Iris pigment epithelial cell (primary cell): ENCODE data around the gene MYH8.

Experiments used
- DNase-seq: peaks from one replicate; pipeline ENCODE4 v3.0.0-alpha.2; 2011; ENCODE audit warnings: low read depth

Gene MYH8

DNA sequence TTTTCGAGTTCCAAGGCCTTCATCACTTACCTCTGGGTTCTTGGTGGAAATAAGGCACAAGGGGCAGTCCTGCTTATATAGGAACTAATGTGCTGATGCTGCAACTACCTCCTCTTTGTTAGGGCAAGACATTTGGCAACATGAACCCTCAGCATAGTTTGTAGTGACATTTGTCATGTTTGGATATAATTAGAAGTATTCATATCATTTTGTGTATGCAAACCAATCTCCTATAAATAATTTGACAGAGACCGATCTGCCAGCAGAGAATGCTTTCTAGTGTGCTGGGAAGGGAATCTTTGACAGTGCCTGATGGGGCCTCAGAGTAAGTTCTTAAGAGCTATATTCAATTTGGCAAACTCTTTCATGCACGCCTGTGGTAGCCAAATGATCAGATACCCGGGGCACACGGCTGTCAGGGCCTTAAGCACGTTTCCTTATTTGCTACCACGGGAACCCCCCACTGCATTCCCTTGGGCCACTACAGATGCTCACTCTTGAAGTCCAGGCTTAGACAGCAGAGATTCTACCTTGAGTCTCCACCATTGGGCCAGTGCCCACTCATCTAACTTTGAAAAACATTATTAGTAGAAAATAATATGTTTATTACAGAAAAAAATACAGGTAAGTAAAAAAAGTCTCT is at the start of gene MYH8:
TSS of gene MYH8 (minus strand) at position 51 of the 643 bp plus-strand sequence. CDS start 1,723 bp downstream, outside the sequence.
- DNase-seq, result no peak

DNA sequence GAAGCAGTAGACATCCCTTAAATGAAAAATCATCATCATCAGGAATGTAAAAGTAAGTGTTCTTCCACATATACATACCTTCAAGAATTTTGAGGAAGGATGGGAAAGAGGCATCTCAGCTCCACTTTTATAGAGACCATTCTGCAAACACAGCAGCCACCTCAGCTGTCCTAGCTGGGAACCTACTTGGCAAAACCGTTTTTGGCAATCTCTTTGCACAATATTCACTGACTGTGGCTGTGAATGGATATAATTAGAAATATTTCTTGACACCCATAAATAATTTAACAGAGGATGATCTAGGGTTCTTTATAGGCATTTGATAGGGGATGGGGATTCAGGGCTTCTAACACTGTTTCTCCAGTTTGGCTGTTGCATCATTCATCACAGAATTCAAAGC is 47.7 kb upstream of the MYH8 start, which contains the start of gene MYH4:
TSS of gene MYH4 (minus strand) at position 101 of the 400 bp plus-strand sequence. CDS start 2,814 bp downstream, outside the sequence.
- no peak for DNase-seq

DNA sequence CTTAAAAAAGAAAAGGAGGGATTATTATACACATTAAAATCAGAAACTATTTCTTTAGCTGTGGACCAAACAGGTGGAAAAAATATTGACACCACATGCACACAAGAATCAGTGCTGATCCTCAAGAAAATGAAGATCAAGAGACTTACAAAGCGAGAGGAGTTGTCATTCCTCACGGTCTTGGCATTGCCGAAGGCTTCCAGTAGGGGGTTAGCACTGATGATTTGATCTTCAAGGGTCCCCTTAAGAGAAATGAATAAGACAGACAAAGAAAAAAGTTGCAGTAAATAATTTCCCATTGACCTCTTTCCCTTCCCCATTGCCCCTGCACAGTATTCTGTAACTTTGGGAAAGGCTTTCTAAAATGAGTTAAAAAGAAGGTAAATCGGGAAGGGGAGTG is 41.7 kb upstream of the MYH8 start:
- DNase-seq, result no peak

- DNase-seq, result no peak
Measured at GRCh38 chr17:10460062-10460461, 38.3 kb upstream of the MYH8 start.

DNA sequence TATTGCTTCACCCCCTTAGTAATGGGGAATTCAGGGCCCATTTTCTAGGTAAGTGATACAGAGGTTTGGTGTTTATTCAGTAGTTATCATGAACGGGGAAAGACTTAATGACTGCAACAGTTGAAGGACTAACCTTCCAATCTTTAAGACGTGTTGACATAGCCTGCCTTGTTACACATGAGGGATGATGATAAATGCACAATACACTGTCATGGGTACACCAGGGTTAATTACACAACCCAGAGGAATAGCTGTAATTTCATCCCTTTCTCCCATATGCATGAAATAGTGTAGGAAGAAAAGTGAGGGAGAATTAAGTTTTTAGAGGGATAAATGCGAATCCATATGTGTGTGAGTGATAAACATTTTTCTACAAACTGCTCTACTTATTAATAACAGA is 37.0 kb upstream of the MYH8 start:
- DNase-seq, result no peak

DNA sequence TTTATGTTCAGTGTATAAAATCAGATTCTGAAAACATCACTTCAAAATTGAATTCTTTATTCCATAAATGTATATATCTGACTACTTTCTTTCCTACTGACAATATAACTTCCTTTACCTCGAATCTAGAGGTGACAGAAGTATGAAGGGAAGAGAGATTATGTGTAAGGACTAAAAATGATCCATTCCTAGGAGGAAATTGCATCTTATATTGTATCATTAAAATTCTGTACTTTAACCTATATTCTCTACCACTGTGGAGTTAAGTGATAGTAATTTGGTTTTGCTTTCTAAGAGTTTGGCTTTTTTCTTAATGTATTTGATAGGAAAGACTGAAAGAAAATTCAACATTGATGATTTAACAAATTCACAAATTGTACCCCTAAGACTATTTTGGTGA is 36.2 kb upstream of the MYH8 start:
- DNase-seq, result no peak

GRCh38 chr17:10447026-10447931 is 25.5 kb upstream of the MYH8 start:
- DNase-seq, result no peak

DNA sequence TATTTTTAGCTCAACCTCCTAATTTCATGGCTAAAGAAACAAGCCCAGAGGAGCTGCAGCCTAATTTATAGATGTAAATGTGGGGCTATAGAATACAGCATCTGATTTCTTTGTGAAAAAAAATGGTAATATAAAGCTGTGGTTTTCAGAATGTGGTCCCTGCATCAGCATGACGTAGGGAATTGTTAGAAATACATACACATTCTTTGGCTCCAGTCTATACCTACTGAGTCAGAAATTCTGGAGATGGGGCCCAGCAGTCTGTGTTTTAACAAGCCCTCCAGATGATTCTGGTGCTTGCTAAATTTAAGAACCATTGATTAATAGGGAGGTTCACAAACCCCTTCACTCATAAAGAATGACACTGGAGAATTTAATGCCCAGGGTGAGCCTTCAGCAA is 18.1 kb upstream of the MYH8 start:
- no peak for DNase-seq

DNA sequence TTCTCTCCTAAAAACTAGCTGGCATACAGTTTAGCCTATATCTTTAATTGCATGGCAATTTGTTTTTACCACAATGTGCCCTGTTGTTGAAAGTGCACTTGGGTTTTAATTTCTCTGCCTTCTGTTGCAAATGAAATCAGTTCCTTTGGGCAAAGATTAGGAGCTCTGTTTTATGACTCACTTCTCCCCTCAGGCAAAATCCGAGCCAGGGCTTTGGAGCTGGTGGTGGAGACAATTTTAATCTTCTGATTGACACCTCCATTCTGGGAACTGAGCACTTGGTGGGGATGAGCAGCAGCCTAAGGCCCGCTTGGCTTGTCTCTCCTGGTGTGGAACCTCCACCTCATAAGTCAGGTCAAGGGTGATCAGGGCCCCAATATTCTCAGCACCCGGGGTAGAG is 13.3 kb upstream of the MYH8 start:
- no peak for DNase-seq

DNA sequence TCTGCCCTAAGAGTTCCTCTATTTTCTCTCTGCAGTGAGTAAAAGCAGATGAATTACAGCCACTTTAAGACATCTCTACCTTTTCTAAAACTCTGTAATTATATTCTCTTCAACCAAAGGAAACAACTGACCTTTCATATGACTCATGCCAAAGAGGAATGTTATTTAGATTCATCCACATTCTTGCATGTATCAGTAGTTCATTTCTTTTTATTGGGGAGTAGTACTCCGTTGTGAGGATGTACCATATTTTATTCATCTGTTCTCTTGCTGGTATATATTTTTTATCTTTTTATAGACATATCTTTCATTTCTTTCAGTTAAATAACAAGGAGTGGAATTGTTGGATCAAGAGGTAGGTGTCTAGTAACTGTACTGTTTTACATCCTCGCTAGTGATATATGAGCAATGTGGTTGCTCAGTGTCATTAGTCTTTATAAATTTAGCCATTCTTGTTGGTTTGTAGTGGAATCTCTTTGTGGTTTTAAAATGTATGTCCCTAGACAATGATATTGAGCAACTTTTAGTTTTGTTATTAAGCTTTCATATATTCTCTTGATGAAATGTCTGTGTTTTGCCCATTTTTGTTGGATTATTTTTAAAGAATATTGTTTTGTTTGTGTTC is 7.8 kb upstream of the MYH8 start:
- no peak for DNase-seq

DNA sequence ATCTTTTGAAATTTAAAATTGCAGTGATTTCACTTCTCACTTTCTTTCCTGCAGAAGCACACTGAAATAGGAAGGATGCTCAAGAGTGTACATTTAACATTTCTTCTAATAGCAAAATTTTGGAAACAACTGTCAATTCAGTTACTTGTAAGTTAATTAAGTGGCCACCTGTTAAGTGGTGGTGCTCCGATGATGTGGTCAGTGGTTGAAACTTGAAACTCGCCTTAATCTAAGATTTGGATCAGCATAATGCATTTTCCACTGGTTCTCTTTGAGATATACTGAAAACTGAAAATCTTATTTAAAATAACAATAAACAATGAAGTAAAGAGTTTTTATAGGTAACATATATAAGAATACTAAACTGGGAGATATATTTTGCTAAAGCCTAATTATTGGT is 7.0 kb upstream of the MYH8 start:
- DNase-seq, result no peak

GRCh38 chr17:10421211-10421610 is 539 bp downstream of the MYH8 start:
- no peak for DNase-seq

DNA sequence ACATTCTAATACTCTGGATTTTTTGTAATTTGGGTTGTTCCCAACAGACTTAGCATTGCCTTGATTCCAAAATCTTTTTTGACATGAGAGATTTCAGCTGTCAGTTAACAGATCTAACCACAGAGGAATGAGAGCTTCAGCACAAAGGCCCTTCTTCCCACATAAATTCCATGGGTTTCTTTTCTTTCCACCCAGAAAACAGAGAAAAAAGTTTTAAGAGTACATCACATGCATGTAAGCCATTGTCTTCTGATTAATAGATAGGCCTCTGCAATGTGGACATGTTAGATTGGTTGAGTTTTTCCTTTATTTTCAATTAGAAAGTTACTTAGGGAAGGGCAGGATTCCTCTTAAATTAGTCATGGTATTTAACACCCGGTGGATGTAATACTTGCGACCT is 939 bp downstream of the MYH8 start:
- no peak for DNase-seq

DNA sequence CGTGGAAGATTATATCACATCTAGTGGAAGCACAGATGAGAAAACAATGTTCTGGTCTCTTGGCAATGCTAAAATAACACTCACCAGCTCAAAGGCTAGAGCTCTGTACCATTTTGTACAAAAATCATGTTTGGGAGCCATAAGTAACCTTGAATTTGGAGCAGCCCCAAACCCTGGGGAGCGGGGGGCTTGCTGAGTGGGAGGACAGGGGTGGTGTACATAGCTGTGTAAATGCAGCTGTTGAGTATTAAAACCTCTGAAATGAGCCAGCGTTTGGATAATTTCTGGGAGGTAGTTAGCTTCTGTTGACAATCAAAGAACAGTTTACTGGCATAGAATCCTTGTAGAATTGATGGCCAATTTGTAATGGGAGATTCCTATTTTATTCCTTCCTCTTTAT is 4.3 kb downstream of the MYH8 start:
- DNase-seq, result no peak

DNA sequence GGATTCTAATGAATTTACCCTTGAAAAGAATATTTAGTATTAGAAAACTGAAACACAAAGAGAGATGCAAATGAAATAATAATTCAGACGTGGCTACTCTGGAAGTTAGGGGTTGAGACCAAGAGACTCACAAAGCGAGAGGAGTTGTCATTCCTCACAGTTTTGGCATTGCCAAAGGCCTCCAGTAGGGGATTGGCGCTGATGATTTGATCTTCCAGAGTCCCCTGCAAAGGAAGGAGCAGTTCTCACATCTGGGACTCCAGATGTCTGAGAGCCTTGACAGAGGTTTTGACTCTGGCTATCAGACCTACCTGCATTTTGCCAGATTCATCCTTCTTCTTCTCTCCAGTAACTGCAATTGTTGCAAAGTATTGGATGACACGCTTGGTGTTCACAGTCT is 6.6 kb downstream of the MYH8 start:
- DNase-seq, result no peak

DNA sequence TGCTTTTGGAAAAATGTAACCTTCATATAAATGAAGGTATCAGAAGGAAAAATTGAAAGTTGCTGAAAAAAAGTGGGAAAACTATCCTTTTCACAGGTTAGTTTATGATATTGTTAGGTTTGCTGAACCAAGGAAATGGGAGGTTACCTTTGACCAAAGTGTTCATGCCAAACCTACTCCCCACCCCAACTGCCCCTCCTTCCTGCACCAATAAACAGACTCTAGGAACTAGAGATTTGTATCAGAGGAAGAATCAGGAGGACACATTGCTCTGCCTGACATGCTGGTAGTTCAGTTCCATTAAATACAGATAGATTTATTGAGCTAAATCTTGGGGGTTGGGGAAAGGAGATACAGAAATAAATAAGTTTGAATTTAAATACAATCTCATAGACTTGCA is 18.2 kb downstream of the MYH8 start:
- DNase-seq, result no peak

- no peak for DNase-seq
Measured at GRCh38 chr17:10398352-10398751, 23.4 kb downstream of the MYH8 start.

DNA sequence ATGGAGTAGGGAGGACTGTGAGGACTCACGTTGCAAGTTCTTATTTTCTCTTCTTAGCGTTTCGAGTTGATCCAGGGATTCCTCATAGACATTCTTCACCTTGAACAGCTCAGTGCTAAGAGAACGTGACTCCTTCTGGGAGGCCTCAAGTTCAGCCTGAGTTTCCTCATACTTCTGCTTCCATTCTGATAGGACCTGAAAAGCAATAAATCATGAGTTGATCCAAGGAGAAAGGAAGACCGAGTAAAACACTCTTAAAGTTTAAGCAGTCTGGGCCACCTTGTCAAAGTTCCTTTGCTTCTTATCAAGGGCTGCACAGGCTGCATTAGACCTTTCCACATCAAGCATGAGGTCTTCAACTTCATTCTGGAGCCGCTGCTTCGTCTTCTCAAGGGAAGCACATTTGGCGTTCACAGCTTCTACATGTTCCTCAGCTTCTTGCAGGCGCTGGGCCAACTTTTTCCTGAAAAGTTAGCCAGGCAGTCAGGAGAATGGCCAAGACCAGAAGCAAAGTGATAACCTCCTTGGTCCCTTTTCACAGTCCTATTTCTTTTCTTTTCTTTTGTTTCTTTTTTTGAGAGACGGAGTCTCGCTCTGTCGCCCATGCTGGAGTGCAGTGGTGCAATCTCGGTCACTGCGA is 25.1 kb downstream of the MYH8 start:
- no peak for DNase-seq

GRCh38 chr17:10394201-10394887 is 27.4 kb downstream of the MYH8 start:
- no peak for DNase-seq

DNA sequence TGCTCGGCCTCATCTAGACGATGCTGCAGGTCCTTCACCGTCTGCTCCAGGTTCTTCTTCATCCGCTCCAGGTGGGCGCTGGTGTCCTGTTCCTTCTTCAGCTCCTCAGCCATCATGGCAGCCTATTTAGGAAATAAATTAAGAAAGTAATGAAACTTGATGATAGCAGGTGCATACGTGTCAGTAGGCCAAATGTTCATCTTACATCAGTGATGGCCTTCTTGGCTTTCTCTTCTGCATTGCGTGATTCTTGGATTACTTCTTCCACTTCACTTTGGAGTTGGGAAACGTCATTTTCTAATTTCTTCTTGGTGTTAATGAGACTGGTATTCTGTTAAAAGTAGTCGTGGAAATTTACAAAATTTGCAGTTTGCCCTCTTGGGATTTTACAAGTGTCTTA is 28.9 kb downstream of the MYH8 start:
- no peak for DNase-seq

- DNase-seq, result no peak
Measured at GRCh38 chr17:10385871-10386270, 35.9 kb downstream of the MYH8 start.

GRCh38 chr17:10384175-10384574 is 37.6 kb downstream of the MYH8 start:
- no peak for DNase-seq
